Keratinocyte (primary cell): ENCODE measurements around the gene SIPA1. TPM values are rescaled to one million over a fixed set of nuclear protein-coding genes. Genes with fewer than 3 reads are reported as not detected.

ENCODE experiments used
- DNase-seq: peaks from one replicate; pipeline ENCODE4 v3.0.0-alpha.2; 2011; ENCODE audit warnings: low read depth, missing footprints, low spot score
- FAIRE-seq: peaks from 2 replicates; lab custom pipeline; 2011; peaks lifted over from hg19 to GRCh38; lab: Jason Lieb, UNC
- H2AFZ ChIP-seq: 2 replicates; pipeline ENCODE4 v1.6.0; 2012; ENCODE audit warnings: low read length, control low read depth, inconsistent platforms; ENCODE audit not compliant: control insufficient read depth
- H3K27ac ChIP-seq: 2 replicates; pipeline ENCODE4 v1.5.1; 2011; ENCODE audit warnings: low read length; ENCODE audit not compliant: control insufficient read depth, insufficient read depth
- H3K27me3 ChIP-seq: 3 replicates; pipeline ENCODE4 v1.6.0; 2011; ENCODE audit warnings: low read length; ENCODE audit not compliant: control insufficient read depth, insufficient read depth; ENCODE audit errors: extremely low read depth
- H3K36me3 ChIP-seq, 2 experiments: 2 replicates in 1 of 2; 3 replicates in 1 of 2; pipeline ENCODE4 v1.5.1; 2011; ENCODE audit warnings: low read length in 2 of 2, mild to moderate bottlenecking in 1 of 2; ENCODE audit not compliant: control insufficient read depth in 2 of 2, insufficient read depth in 2 of 2; ENCODE audit errors: extremely low read depth in 1 of 2
- H3K4me1 ChIP-seq: 3 replicates; pipeline ENCODE4 v1.5.1; 2011; ENCODE audit warnings: low read length; ENCODE audit not compliant: control insufficient read depth, insufficient read depth; ENCODE audit errors: extremely low read depth
- H3K4me2 ChIP-seq: 3 replicates; pipeline ENCODE4 v1.6.0; 2011; ENCODE audit warnings: low read depth, low read length; ENCODE audit not compliant: control insufficient read depth, insufficient read depth; ENCODE audit errors: extremely low read depth
- H3K4me3 ChIP-seq, 3 experiments: fragments of 200-600 bp in 1 of 3; sonication (generic) in 1 of 3; 2 replicates in 2 of 3; 3 replicates in 1 of 3; pipeline ENCODE4 v1.5.1; 2011 to 2016; ENCODE audit warnings: low read length in 3 of 3, mild to moderate bottlenecking in 3 of 3, control low read depth in 2 of 3, inconsistent platforms in 1 of 3, low read depth in 1 of 3, mixed read lengths in 1 of 3, mixed run types in 1 of 3, moderate library complexity in 1 of 3; ENCODE audit not compliant: control insufficient read depth in 2 of 3, insufficient read depth in 2 of 3; ENCODE audit errors: extremely low read depth in 1 of 3
- H3K79me2 ChIP-seq: 2 replicates; pipeline ENCODE4 v1.6.0; 2012; ENCODE audit warnings: low read length; ENCODE audit not compliant: control insufficient read depth, insufficient read depth
- H3K9ac ChIP-seq: 3 replicates; pipeline ENCODE4 v1.6.0; 2011; ENCODE audit warnings: low read length; ENCODE audit not compliant: control insufficient read depth, insufficient read depth; ENCODE audit errors: extremely low read depth
- H3K9me1 ChIP-seq: 3 replicates; pipeline ENCODE4 v1.6.0; 2011; ENCODE audit warnings: low read length; ENCODE audit not compliant: control insufficient read depth, insufficient read depth; ENCODE audit errors: extremely low read depth
- H3K9me3 ChIP-seq: 2 replicates; pipeline ENCODE4 v1.5.1; 2012; ENCODE audit warnings: low read depth, low read length; ENCODE audit not compliant: control insufficient read depth
- H4K20me1 ChIP-seq: 3 replicates; pipeline ENCODE4 v1.6.0; 2011; ENCODE audit warnings: low read length; ENCODE audit not compliant: control insufficient read depth, insufficient read depth; ENCODE audit errors: extremely low read depth
- EZH2 ChIP-seq: IDR thresholded peaks from one replicate; pipeline ENCODE4 v1.6.1; 2012; ENCODE audit warnings: inconsistent platforms, mild to moderate bottlenecking, low read length, moderate library complexity
- dilution Hi-C: fragments of 300-500 bp; cut with MboI; formaldehyde crosslinking; loops from one replicate; pipeline ENCODE4 v1.7.0; 2020; ENCODE audit warnings: low sequenced_read_pairs; ENCODE audit not compliant: extremely low pct_ligation_motif_present
- polyA plus RNA-seq, 5 experiments: library from polyadenylated mRNA; depleted of rRNA in 3 of 5; stranded (reverse) in 3 of 5; stranded (forward) in 1 of 5; unstranded in 1 of 5; fragments of >200 nt; gene quantifications; 1 replicate in 1 of 5; 2 replicates in 3 of 5; 3 replicates in 1 of 5; pipeline versions ENCODE4 v1.2.1 to v1.2.3, GENCODE V29; 2011 to 2012; ENCODE audit warnings: missing spikeins in 2 of 5, low read depth in 1 of 5, low replicate concordance in 1 of 5
- TF ChIP-seq, protein P1 (sequence below), 3 experiments: IDR thresholded peaks in 1 of 3; conservative IDR thresholded peaks in 1 of 3; optimal IDR thresholded peaks in 1 of 3; 2 replicates in 2 of 3; 3 replicates in 1 of 3; pipeline versions ENCODE3 to v1.5.1; 2011; ENCODE audit warnings: low read length in 3 of 3, mild to moderate bottlenecking in 3 of 3, moderate library complexity in 2 of 3, control low read depth in 1 of 3, inconsistent platforms in 1 of 3; ENCODE audit not compliant: insufficient read depth in 2 of 3; ENCODE audit errors: extremely low read depth in 1 of 3

SIPA1 gene
- polyA plus RNA-seq, 1 donor (not counting 4 experiments of a cell fraction or from before 2014, with no cell fraction given), result 4.5 TPM

DNA sequence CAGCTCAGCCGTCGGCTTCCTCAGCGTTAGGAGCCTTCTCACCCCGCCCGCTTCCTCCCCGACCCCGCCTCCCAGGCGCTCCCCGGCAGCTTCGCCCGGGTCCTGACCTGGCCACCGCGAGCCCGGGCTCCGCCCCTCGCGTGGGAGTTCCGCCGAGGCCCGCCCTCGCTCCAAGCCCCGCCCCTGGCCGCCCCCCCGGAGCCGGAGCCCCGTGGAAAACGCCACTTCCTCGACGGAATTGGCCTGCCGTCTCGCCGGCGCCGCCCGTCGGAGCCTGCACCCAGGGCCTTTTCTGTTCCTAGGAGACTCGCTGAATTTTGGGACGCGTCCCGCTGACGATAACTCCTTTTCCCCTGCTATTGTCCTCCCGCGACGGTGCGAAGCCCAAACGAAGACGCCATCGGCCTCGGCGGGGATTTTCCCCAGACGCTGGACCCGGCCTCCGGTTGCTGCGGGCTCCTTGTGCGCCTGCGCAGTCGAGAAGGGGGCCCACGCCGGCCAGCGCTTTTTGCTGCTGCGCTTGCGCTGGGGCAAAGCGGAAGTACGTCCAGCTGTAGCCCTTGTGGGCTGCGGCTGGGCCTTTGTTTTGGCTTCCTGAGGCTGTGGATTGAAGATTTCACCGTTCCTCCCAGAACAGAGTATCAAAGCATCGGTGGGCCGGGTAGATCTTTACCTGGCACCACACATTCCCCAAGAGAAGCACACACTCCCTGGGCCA is 14.8 kb downstream of the SIPA1 start:
- Histone ChIP-seq H3K36me3 (peaks cover 28 to 33% of the 10 kb centered on the region in 2 experiments), H3K27ac (peak overlapping the region; percentile 84), H3K9me3 (no peaks in the 10 kb centered on the region), H3K9ac (peak overlapping the region; percentile 64), H3K4me1 (peaks cover 33% of the 10 kb centered on the region), H3K4me2 (peak overlapping the region; percentile 73), H3K4me3 (peak overlapping the region; percentile 40 to 65 (median 58)), H3K9me1 (no peaks in the 10 kb centered on the region), H2AFZ (peak overlapping the region; percentile 88), H3K79me2 (no peaks in the 10 kb centered on the region), H4K20me1 (no peaks in the 10 kb centered on the region), H3K27me3 (no peaks in the 10 kb centered on the region)
- dilution Hi-C loops, result no loop called here
- FAIRE-seq (peak; percentile 5), DNase-seq (no peak)
- TF ChIP-seq EZH2, result no peak
- TF ChIP-seq, protein P1, sequence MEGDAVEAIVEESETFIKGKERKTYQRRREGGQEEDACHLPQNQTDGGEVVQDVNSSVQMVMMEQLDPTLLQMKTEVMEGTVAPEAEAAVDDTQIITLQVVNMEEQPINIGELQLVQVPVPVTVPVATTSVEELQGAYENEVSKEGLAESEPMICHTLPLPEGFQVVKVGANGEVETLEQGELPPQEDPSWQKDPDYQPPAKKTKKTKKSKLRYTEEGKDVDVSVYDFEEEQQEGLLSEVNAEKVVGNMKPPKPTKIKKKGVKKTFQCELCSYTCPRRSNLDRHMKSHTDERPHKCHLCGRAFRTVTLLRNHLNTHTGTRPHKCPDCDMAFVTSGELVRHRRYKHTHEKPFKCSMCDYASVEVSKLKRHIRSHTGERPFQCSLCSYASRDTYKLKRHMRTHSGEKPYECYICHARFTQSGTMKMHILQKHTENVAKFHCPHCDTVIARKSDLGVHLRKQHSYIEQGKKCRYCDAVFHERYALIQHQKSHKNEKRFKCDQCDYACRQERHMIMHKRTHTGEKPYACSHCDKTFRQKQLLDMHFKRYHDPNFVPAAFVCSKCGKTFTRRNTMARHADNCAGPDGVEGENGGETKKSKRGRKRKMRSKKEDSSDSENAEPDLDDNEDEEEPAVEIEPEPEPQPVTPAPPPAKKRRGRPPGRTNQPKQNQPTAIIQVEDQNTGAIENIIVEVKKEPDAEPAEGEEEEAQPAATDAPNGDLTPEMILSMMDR (optimal IDR thresholded peaks at IDR 0.05 in 1 of 3, IDR thresholded peaks at IDR 0.05 in 1 of 3, conservative IDR thresholded peaks at IDR 0.05 in 1 of 3; ENCODE audit: extremely low read depth in 1 of 3, insufficient read depth in 2 of 3, low read length in 3 of 3), result no peak

DNA sequence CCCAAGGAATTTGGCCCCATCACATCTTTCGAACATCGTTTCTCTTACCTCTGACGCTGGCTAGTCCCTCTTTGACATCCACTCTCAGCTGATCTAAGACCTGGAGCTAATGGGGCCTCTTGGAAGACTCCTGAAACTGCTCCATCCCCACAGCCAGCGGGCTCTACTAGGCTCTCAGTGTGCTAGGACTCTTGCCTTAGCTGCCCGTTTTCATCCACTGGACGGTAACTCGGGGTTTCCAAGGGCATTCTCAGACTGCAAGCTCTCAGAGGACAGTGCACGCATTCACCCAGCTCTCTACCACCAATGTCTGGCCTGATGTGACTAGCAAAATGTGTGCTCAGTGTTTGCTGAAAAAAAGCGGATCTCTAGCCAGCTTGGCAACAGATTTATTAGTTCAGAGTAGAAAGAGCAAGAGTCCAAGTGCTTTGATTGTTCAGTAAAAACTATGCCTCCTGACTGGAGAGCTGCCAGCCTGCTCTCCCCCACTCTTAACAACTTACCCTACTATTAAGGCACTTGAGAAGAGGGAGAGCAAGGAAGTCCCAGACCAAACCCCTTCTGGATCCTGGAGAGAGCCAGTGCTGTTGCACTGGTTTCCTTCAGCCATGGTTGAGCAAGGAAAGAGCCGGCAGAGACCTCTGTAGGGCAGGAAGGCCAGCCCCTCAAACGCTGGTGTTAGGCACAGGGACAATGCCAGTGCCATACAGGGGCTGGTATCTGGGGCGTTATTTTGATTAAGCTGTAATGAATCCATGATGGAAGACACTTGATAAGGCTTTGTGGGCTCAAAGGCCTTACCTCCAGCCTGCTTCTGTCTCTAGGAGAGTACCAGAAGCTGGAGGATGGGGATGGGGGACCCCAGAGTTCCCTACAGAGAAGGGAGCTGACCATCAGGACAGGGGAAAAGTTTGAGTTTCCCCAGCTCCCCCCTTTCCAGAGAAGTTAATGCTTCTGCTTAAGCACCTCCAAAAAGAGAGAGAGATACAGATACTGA is 15.6 kb downstream of the SIPA1 start:
- no peak for DNase-seq
- H3K27ac ChIP-seq, result peak overlapping the region; percentile 84
- peak overlapping the region; percentile 64 for H3K9ac ChIP-seq
- H3K9me1 ChIP-seq, result no peaks in the 10 kb centered on the region
- peak overlapping the region; percentile 73 for H3K4me2 ChIP-seq
- H3K79me2 ChIP-seq, result no peaks in the 10 kb centered on the region
- TF ChIP-seq, protein P1 (optimal IDR thresholded peaks at IDR 0.05 in 1 of 3, IDR thresholded peaks at IDR 0.05 in 1 of 3, conservative IDR thresholded peaks at IDR 0.05 in 1 of 3; ENCODE audit: extremely low read depth in 1 of 3, insufficient read depth in 2 of 3, low read length in 3 of 3), result no peak
- TF ChIP-seq EZH2, result no peak
- H3K4me3 ChIP-seq, result peak overlapping the region in 2 of 3 experiments; percentile 58 to 65
- no peaks in the 10 kb centered on the region for H4K20me1 ChIP-seq
- H3K4me1 ChIP-seq, result peaks cover 33% of the 10 kb centered on the region
- dilution Hi-C loops, result no loop called here
- FAIRE-seq, result no peak
- H2AFZ ChIP-seq, result peak overlapping the region; percentile 11
- peaks cover 34 to 42% of the 10 kb centered on the region in 2 experiments for H3K36me3 ChIP-seq
- no peaks in the 10 kb centered on the region for H3K27me3 ChIP-seq
- H3K9me3 ChIP-seq, result no peaks in the 10 kb centered on the region
